H9 (cell line): Measurements from ENCODE around the gene DQX1. TPM values are rescaled to one million over a fixed set of nuclear protein-coding genes. Genes with fewer than 3 reads are reported as not detected.

Experiments used
- DNase-seq: peaks from one replicate; pipeline ENCODE4 v3.0.0-alpha.2; 2017
- H2AFZ ChIP-seq: one replicate; pipeline ENCODE4 v1.6.1; 2013; ENCODE audit warnings: mild to moderate bottlenecking, low read length, control low read depth, moderate library complexity
- H2AK5ac ChIP-seq: 2 replicates; pipeline ENCODE4 v1.6.1; 2013; ENCODE audit warnings: low read length, control low read depth, mixed read lengths; ENCODE audit not compliant: insufficient read length
- H2BK120ac ChIP-seq: one replicate; pipeline ENCODE4 v1.6.1; 2013; ENCODE audit warnings: low read depth, mild to moderate bottlenecking, low read length, control low read depth, inconsistent platforms; ENCODE audit not compliant: poor library complexity, severe bottlenecking
- H2BK12ac ChIP-seq: 2 replicates; pipeline ENCODE4 v1.6.1; 2013; ENCODE audit warnings: low read length, control low read depth, mixed read lengths, low read depth; ENCODE audit not compliant: insufficient read length
- H2BK15ac ChIP-seq: 2 replicates; pipeline ENCODE4 v1.6.1; 2013; ENCODE audit warnings: low read depth, low read length, control low read depth
- H2BK20ac ChIP-seq: one replicate; pipeline ENCODE4 v1.6.1; 2013; ENCODE audit warnings: low read depth, mild to moderate bottlenecking, low read length, control low read depth, inconsistent platforms; ENCODE audit not compliant: poor library complexity, severe bottlenecking
- H2BK5ac ChIP-seq: 2 replicates; pipeline ENCODE4 v1.6.1; 2013; ENCODE audit warnings: low read length, control low read depth, mixed read lengths; ENCODE audit not compliant: insufficient read length
- H3K14ac ChIP-seq: 2 replicates; pipeline ENCODE4 v1.6.1; 2013; ENCODE audit warnings: low read length, control low read depth; ENCODE audit not compliant: insufficient read depth
- H3K18ac ChIP-seq: 2 replicates; pipeline ENCODE4 v1.6.1; 2013; ENCODE audit warnings: low read depth, mild to moderate bottlenecking, mixed read lengths, low read length, control low read depth; ENCODE audit not compliant: insufficient read length
- H3K23ac ChIP-seq: 2 replicates; pipeline ENCODE4 v1.6.1; 2013; ENCODE audit warnings: low read length, control low read depth, mixed read lengths, low read depth; ENCODE audit not compliant: insufficient read length
- H3K23me2 ChIP-seq: 2 replicates; pipeline ENCODE4 v1.6.1; 2013; ENCODE audit warnings: low read depth, mild to moderate bottlenecking, mixed read lengths, low read length, control low read depth; ENCODE audit not compliant: insufficient read length, poor library complexity, severe bottlenecking
- H3K27ac ChIP-seq: 2 replicates; pipeline ENCODE4 v1.5.1; 2013; ENCODE audit warnings: low read length, control low read depth, mixed read lengths, low read depth; ENCODE audit not compliant: insufficient read length
- H3K27me3 ChIP-seq: 2 replicates; pipeline ENCODE4 v1.6.1; 2013; ENCODE audit warnings: low read length, control low read depth, inconsistent platforms; ENCODE audit not compliant: insufficient read depth
- H3K4ac ChIP-seq: 2 replicates; pipeline ENCODE4 v1.6.1; 2013; ENCODE audit warnings: low read depth, mild to moderate bottlenecking, control low read depth, inconsistent platforms, low read length, moderate library complexity
- H3K4me1 ChIP-seq: 2 replicates; pipeline ENCODE4 v1.6.1; 2013; ENCODE audit warnings: low read length, control low read depth, inconsistent platforms; ENCODE audit not compliant: insufficient read depth
- H3K4me2 ChIP-seq: 2 replicates; pipeline ENCODE4 v1.6.1; 2013; ENCODE audit warnings: low read length, control low read depth, mixed read lengths; ENCODE audit not compliant: insufficient read length, insufficient read depth
- H3K56ac ChIP-seq: 2 replicates; pipeline ENCODE4 v1.6.1; 2013; ENCODE audit warnings: low read depth, mild to moderate bottlenecking, mixed read lengths, low read length, control low read depth; ENCODE audit not compliant: insufficient read length
- H3K79me1 ChIP-seq: 2 replicates; pipeline ENCODE4 v1.6.1; 2013; ENCODE audit warnings: low read depth, mild to moderate bottlenecking, moderate library complexity, low read length, control low read depth, inconsistent platforms; ENCODE audit not compliant: insufficient read depth, poor library complexity, severe bottlenecking
- H3K79me2 ChIP-seq: 2 replicates; pipeline ENCODE4 v1.6.1; 2013; ENCODE audit warnings: low read length, control low read depth, inconsistent platforms; ENCODE audit not compliant: insufficient read depth
- H3K9ac ChIP-seq: 2 replicates; pipeline ENCODE4 v1.6.1; 2013; ENCODE audit warnings: low read length, control low read depth, mixed read lengths; ENCODE audit not compliant: insufficient read length; ENCODE audit errors: extremely low read depth
- H3K9me3 ChIP-seq: one replicate; pipeline ENCODE4 v1.6.1; 2013; ENCODE audit warnings: low read depth, low read length, inconsistent platforms; ENCODE audit not compliant: control insufficient read depth
- H3T11ph ChIP-seq: one replicate; pipeline ENCODE4 v1.6.1; 2013; ENCODE audit warnings: mild to moderate bottlenecking, low read length, control low read depth, inconsistent platforms
- H4K20me1 ChIP-seq: one replicate; pipeline ENCODE4 v1.6.1; 2013; ENCODE audit not compliant: control insufficient read depth, insufficient read length, insufficient read depth
- H4K5ac ChIP-seq: 2 replicates; pipeline ENCODE4 v1.6.1; 2013; ENCODE audit warnings: low read depth, mild to moderate bottlenecking, mixed read lengths, low read length, control low read depth; ENCODE audit not compliant: insufficient read length
- H4K8ac ChIP-seq: replicated peaks from 2 replicates; pipeline ENCODE4 v1.6.1; 2013; ENCODE audit warnings: low read length, control low read depth, mixed read lengths, low read depth; ENCODE audit not compliant: insufficient read length
- H4K91ac ChIP-seq: 2 replicates; pipeline ENCODE4 v1.6.1; 2013; ENCODE audit warnings: low read depth, mild to moderate bottlenecking, moderate library complexity, mixed read lengths, low read length, control low read depth; ENCODE audit not compliant: insufficient read length
- H3K27ac Mint-ChIP-seq, 3 experiments: 2 replicates in 2 of 3; 3 replicates in 1 of 3; pipeline ENCODE4 v1.8.0; 2020 to 2021; ENCODE audit warnings: mixed read lengths in 3 of 3, mild to moderate bottlenecking in 1 of 3, moderate library complexity in 1 of 3
- H3K27me3 Mint-ChIP-seq: 2 replicates; pipeline ENCODE4 v1.8.0; 2021; ENCODE audit warnings: low read depth, mild to moderate bottlenecking, moderate library complexity, mixed read lengths
- H3K36me3 Mint-ChIP-seq, 3 experiments: 2 replicates in 2 of 3; 3 replicates in 1 of 3; pipeline ENCODE4 v1.8.0; 2020 to 2021; ENCODE audit warnings: low read depth in 3 of 3, mixed read lengths in 3 of 3; ENCODE audit not compliant: insufficient read depth in 1 of 3
- H3K4me1 Mint-ChIP-seq, 2 experiments: 2 replicates each; pipeline ENCODE4 v1.8.0; 2020; ENCODE audit warnings: mixed read lengths in 2 of 2
- H3K4me3 Mint-ChIP-seq, 2 experiments: 2 replicates in 1 of 2; 3 replicates in 1 of 2; pipeline ENCODE4 v1.8.0; 2020 to 2021; ENCODE audit warnings: mild to moderate bottlenecking in 2 of 2, mixed read lengths in 2 of 2, moderate library complexity in 1 of 2
- H3K9me3 Mint-ChIP-seq, 2 experiments: 2 replicates in 1 of 2; 3 replicates in 1 of 2; pipeline ENCODE4 v1.8.0; 2020; ENCODE audit warnings: mild to moderate bottlenecking in 2 of 2, mixed read lengths in 2 of 2, moderate library complexity in 1 of 2
- CTCF ChIP-seq: fragments of 200-600 bp; sonication (generic); conservative IDR thresholded peaks from 3 replicates; pipeline ENCODE4 v1.8.0; 2021; ENCODE audit warnings: antibody characterized with exemption, mild to moderate bottlenecking
- WGBS: extraction: QIAGEN DNeasy Blood & Tissue Kit; methylation state at CpG from one replicate; pipeline ENCODE4 v1.1.7; 2013; ENCODE audit warnings: missing lambda C conversion rate, low lambda C conversion rate, mixed read lengths; ENCODE audit not compliant: insufficient read length; ENCODE audit errors: extremely low coverage; 5-methylcytosine and 5-hydroxymethylcytosine counted together
- total RNA-seq: library from RNA; stranded (reverse); gene quantifications from 2 replicates; pipeline ENCODE4 v1.2.1, GENCODE V29; 2021

DQX1 gene
- total RNA-seq, 1 experiment from 2014 or later: 0.98 TPM

- Histone ChIP-seq H2AFZ (no peak overlapping the region), H4K20me1 (no peaks in the 10 kb centered on the region), H3K79me2 (peaks cover 4% of the 10 kb centered on the region; the same call in 1 of the 2 replicates), H4K8ac (no peak overlapping the region), H3K4ac (no peak overlapping the region), H3K4me2 (no peak overlapping the region), H2BK12ac (no peak overlapping the region), H3K4me1 (peaks cover 4% of the 10 kb centered on the region; the same call in 1 of the 2 replicates), H3K14ac (no peak overlapping the region), H2BK20ac (no peak overlapping the region), H4K91ac (no peak overlapping the region), H3K9ac (no peak overlapping the region), H3K23ac (no peak overlapping the region), H2AK5ac (no peak overlapping the region), H3K27me3 (peaks cover 12% of the 10 kb centered on the region; the same call in 1 of the 2 replicates), H2BK5ac (no peak overlapping the region), H3T11ph (no peak overlapping the region), H3K79me1 (peaks cover 4% of the 10 kb centered on the region), H3K27ac (no peak overlapping the region), H3K23me2 (peaks cover 6% of the 10 kb centered on the region), H3K56ac (no peak overlapping the region), H3K9me3 (no peaks in the 10 kb centered on the region), H4K5ac (no peak overlapping the region), H2BK120ac (no peak overlapping the region), H2BK15ac (no peak overlapping the region), H3K18ac (no peak overlapping the region)
- TF ChIP-seq CTCF: no peak
- WGBS: no CpG with 5 or more reads among the region's 9 CpGs
- no peak overlapping the region; a peak in 1 of 5 replicates for H3K4me3 Mint-ChIP-seq
- DNase-seq: no peak
- no peak overlapping the region for H3K27ac Mint-ChIP-seq
- peaks cover 45% of the 10 kb centered on the region for H3K27me3 Mint-ChIP-seq
- H3K36me3 Mint-ChIP-seq: peaks cover 23 to 30% (median 30%) of the 10 kb centered on the region in 3 experiments
- H3K9me3 Mint-ChIP-seq: no peaks in the 10 kb centered on the region; a peak in 1 of 5 replicates
- peaks cover 11 to 14% of the 10 kb centered on the region in 2 experiments for H3K4me1 Mint-ChIP-seq
Measured at GRCh38 chr2:74524005-74524404, 2.0 kb downstream of the DQX1 start.
